SK-N-SH treated with all-trans-retinoic acid at 6 μM for 48 hours (cell line): ENCODE results near the gene MT1B.

Experiments used
- ATAC-seq: fragments of 200-7000 bp; cut with Tn5 transposase; 3 replicates; pipeline ENCODE4 v1.9.1; 2020; ENCODE audit warnings: mild to moderate bottlenecking, moderate library complexity
- ARNTL ChIP-seq: fragments of 450-650 bp; formaldehyde crosslinking; IDR thresholded peaks from 2 replicates; pipeline ENCODE4 v1.5.0; 2020; ENCODE audit warnings: low read depth, mild to moderate bottlenecking, moderate library complexity, borderline replicate concordance
- BACH2 ChIP-seq: fragments of 250-450 bp; sonication (Bioruptor Pico); IDR thresholded peaks from 2 replicates; pipeline ENCODE4 v1.9.0; 2021; ENCODE audit warnings: mild to moderate bottlenecking, borderline replicate concordance
- CREB5 ChIP-seq: fragments of 250-450 bp; sonication (Bioruptor Pico); IDR thresholded peaks from 2 replicates; pipeline ENCODE4 v1.5.1; 2020; ENCODE audit warnings: low read depth, mild to moderate bottlenecking, moderate library complexity
- CSDC2 ChIP-seq: fragments of 250-450 bp; sonication (Bioruptor Pico); IDR thresholded peaks from 2 replicates; pipeline ENCODE4 v1.5.0; 2020; ENCODE audit warnings: mild to moderate bottlenecking, moderate library complexity
- CSRNP3 ChIP-seq: fragments of 250-450 bp; sonication (Bioruptor Pico); IDR thresholded peaks from 2 replicates; pipeline ENCODE4 v1.5.1; 2021; ENCODE audit warnings: mild to moderate bottlenecking, moderate library complexity
- ESRRG ChIP-seq: fragments of 250-450 bp; sonication (Bioruptor Pico); IDR thresholded peaks from 2 replicates; pipeline ENCODE4 v1.6.1; 2021; ENCODE audit warnings: mild to moderate bottlenecking
- GLIS3 ChIP-seq: fragments of 250-450 bp; sonication (Bioruptor Pico); IDR thresholded peaks from 2 replicates; pipeline ENCODE4 v1.5.0; 2020; ENCODE audit warnings: mild to moderate bottlenecking, moderate library complexity
- ISL1 ChIP-seq: fragments of 250-450 bp; sonication (Bioruptor Pico); IDR thresholded peaks from 2 replicates; pipeline ENCODE4 v2.1.2; 2022; ENCODE audit warnings: mild to moderate bottlenecking, moderate library complexity
- OSR1 ChIP-seq: fragments of 250-450 bp; sonication (Bioruptor Pico); IDR thresholded peaks from 2 replicates; pipeline ENCODE4 v1.8.0; 2022; ENCODE audit warnings: moderate library complexity, mild to moderate bottlenecking, inconsistent platforms
- PATZ1 ChIP-seq: fragments of 250-450 bp; sonication (Bioruptor Pico); IDR thresholded peaks from 2 replicates; pipeline ENCODE4 v1.8.0; 2020; ENCODE audit warnings: mild to moderate bottlenecking, moderate library complexity, borderline replicate concordance
- POU6F1 ChIP-seq: fragments of 250-450 bp; sonication (Bioruptor Pico); IDR thresholded peaks from 2 replicates; pipeline ENCODE4 v1.8.0; 2021; ENCODE audit warnings: low read depth, mild to moderate bottlenecking, moderate library complexity, borderline replicate concordance
- PPARA ChIP-seq: fragments of 250-450 bp; sonication (Bioruptor Pico); IDR thresholded peaks from 2 replicates; pipeline ENCODE4 v1.5.0; 2020; ENCODE audit warnings: mild to moderate bottlenecking, borderline replicate concordance
- RARB ChIP-seq: fragments of 250-450 bp; sonication (Bioruptor Pico); IDR thresholded peaks from 2 replicates; pipeline ENCODE4 v1.8.0; 2021; ENCODE audit warnings: mild to moderate bottlenecking, moderate library complexity
- SNAI2 ChIP-seq: fragments of 250-450 bp; sonication (Bioruptor Pico); IDR thresholded peaks from 2 replicates; pipeline ENCODE4 v1.5.0; 2020; ENCODE audit warnings: mild to moderate bottlenecking, moderate library complexity
- TCF4 ChIP-seq: fragments of 250-450 bp; sonication (Bioruptor Pico); IDR thresholded peaks from 2 replicates; pipeline ENCODE4 v1.8.0; 2021; ENCODE audit warnings: mild to moderate bottlenecking, moderate library complexity, borderline replicate concordance
- TOX ChIP-seq: fragments of 250-450 bp; sonication (Bioruptor Pico); IDR thresholded peaks from 2 replicates; pipeline ENCODE4 v1.8.0; 2021; ENCODE audit warnings: mild to moderate bottlenecking, moderate library complexity, borderline replicate concordance
- TSHZ2 ChIP-seq: fragments of 250-450 bp; sonication (Bioruptor Pico); IDR thresholded peaks from 2 replicates; pipeline ENCODE4 v1.5.0; 2020; ENCODE audit warnings: mild to moderate bottlenecking, moderate library complexity
- ZC3H10 ChIP-seq: fragments of 250-450 bp; sonication (Bioruptor Pico); IDR thresholded peaks from 2 replicates; pipeline ENCODE4 v1.5.1; 2021; ENCODE audit warnings: mild to moderate bottlenecking, moderate library complexity
- ZFP3 ChIP-seq: fragments of 250-450 bp; sonication (Bioruptor Pico); IDR thresholded peaks from 2 replicates; pipeline ENCODE4 v1.5.0; 2020; ENCODE audit warnings: mild to moderate bottlenecking, moderate library complexity
- ZFP30 ChIP-seq: fragments of 450-650 bp; formaldehyde crosslinking; IDR thresholded peaks from 2 replicates; pipeline ENCODE4 v1.5.0; 2022; ENCODE audit warnings: mild to moderate bottlenecking, moderate library complexity
- ZNF565 ChIP-seq: fragments of 450-650 bp; formaldehyde crosslinking; conservative IDR thresholded peaks from 2 replicates; pipeline ENCODE4 v1.5.0; 2020; ENCODE audit warnings: low read depth, mild to moderate bottlenecking, moderate library complexity
- ZNF70 ChIP-seq: fragments of 450-650 bp; formaldehyde crosslinking; IDR thresholded peaks from 2 replicates; pipeline ENCODE4 v1.5.0; 2020; ENCODE audit warnings: mild to moderate bottlenecking, moderate library complexity
- ZNF8 ChIP-seq: fragments of 450-650 bp; formaldehyde crosslinking; IDR thresholded peaks from 2 replicates; pipeline ENCODE4 v1.5.0; 2020; ENCODE audit warnings: mild to moderate bottlenecking, moderate library complexity

MT1B gene

GRCh38 chr16:56643080-56643778 lies 8.5 kb upstream of the MT1B start:
- peak; percentile 68 for ATAC-seq

GRCh38 chr16:56643833-56644232 lies 7.9 kb upstream of the MT1B start:
- TF ChIP-seq ZC3H10 (no peak), ARNTL (CRISPR knock-in tag) (no peak), CREB5 (CRISPR knock-in tag) (no peak), TCF4 (no peak), ZFP3 (CRISPR knock-in tag) (no peak), CSRNP3 (CRISPR knock-in tag) (no peak), CSDC2 (CRISPR knock-in tag) (no peak), ZNF8 (CRISPR knock-in tag) (no peak), SNAI2 (CRISPR knock-in tag) (no peak), TOX (CRISPR knock-in tag) (no peak), ZNF70 (CRISPR knock-in tag) (no peak), OSR1 (CRISPR knock-in tag) (no peak), TSHZ2 (no peak), PATZ1 (CRISPR knock-in tag) (no peak), ZNF565 (CRISPR knock-in tag) (no peak), ISL1 (CRISPR knock-in tag) (no peak)
- ATAC-seq: no peak

More at GRCh38 chr16:56643080-56643778, 8.5 kb upstream of the MT1B start:
- TF ChIP-seq ESRRG (CRISPR knock-in tag) (no peak), PPARA (no peak)
- TF ChIP-seq, all 23 proteins: peak for 0

GRCh38 chr16:56645311-56645710 lies 6.4 kb upstream of the MT1B start:
- no peak for ATAC-seq
- TF ChIP-seq ZC3H10 (no peak), ZFP3 (CRISPR knock-in tag) (no peak), BACH2 (CRISPR knock-in tag) (no peak), SNAI2 (CRISPR knock-in tag) (no peak), ZNF565 (CRISPR knock-in tag) (no peak), ARNTL (CRISPR knock-in tag) (no peak), CREB5 (CRISPR knock-in tag) (no peak), ESRRG (CRISPR knock-in tag) (no peak), PPARA (no peak)
- TF ChIP-seq, all 23 proteins: peak for 0

GRCh38 chr16:56645838-56646237 lies 5.8 kb upstream of the MT1B start:
- no peak for ATAC-seq
- TF ChIP-seq TOX (CRISPR knock-in tag) (no peak), ZFP30 (no peak), GLIS3 (CRISPR knock-in tag) (no peak), OSR1 (CRISPR knock-in tag) (no peak), ISL1 (CRISPR knock-in tag) (no peak), ZNF8 (CRISPR knock-in tag) (no peak), ZFP3 (CRISPR knock-in tag) (no peak), ESRRG (CRISPR knock-in tag) (no peak), ZNF70 (CRISPR knock-in tag) (no peak), ZC3H10 (no peak), BACH2 (CRISPR knock-in tag) (no peak), RARB (CRISPR knock-in tag) (no peak), POU6F1 (CRISPR knock-in tag) (no peak), PPARA (no peak), ZNF565 (CRISPR knock-in tag) (no peak)
